Germinal center (tissue), 1 donor: Measurements from ENCODE around the gene KRTAP26-1.

Experiments
- DNase-seq: peaks from one replicate; pipeline ENCODE4 v3.0.0; 2012; ENCODE audit warnings: mixed read lengths, low spot score

KRTAP26-1 gene

GRCh38 chr21:30320215-30320614, at the start of gene KRTAP26-1:
KRTAP26-1 (minus strand) TSS chr21:30320315; CDS start chr21:30320035, 280 bp downstream.
- no peak for DNase-seq

GRCh38 chr21:30355906-30356305, 35.8 kb upstream of the KRTAP26-1 start:
- no peak for DNase-seq

DNA sequence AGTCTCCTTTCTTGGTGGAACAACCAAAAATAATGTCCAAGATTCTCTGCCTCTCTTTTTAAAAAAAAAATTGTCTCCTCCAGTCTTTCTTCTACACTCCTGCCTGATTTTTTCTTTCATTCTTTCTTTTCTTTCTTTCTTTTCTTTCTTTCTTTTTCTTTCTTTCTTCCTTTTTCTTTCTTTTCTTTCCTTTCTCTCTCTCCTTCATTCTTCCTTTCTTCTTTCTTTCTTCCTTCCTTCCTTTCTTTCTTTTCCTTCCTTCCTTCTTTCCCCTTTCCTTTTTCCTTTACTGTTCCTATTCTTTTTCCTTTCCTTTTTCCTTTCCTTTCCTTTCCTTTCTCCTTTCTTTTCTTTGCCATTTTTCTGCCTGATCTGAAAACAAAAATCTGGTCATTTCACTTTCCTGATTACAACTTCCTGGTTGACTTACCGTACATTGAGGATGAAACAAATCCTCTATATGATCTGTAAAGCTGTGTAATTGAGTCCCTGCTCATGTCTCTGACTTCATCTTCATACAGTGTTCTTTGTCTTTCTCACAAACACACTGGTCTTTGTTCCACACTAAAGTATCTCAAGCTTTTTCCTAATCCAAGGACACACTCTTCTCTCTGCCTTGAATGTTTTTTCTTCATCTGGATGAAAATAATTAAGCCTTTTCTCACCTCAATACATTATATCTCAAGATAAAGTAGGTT, 34.3 kb upstream of the KRTAP26-1 start:
- no peak for DNase-seq

- DNase-seq, result no peak
Observed at GRCh38 chr21:30351534-30351933, 31.4 kb upstream of the KRTAP26-1 start.

DNA sequence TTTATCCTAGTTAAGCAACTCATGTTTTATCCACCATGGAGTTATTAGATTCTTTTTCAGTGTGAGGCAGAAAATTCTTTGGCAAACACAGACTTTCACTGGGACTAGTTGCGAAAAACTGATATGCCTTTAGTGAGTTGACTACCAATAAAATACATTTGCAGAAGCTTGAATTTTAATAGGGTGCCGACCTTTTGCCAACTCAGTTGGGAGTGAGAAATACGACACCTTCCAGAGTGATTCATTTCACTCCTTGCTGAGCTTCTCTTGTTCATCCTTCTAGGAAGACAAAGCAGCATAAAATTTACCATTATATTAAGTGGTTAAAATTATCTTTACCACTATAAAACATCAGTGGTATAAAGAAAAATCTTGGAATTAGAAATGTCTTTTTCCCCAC, 29.5 kb upstream of the KRTAP26-1 start:
- no peak for DNase-seq

GRCh38 chr21:30348506-30348905, 28.4 kb upstream of the KRTAP26-1 start, which contains the start of gene KRTAP23-1:
KRTAP23-1 (minus strand) TSS chr21:30348606; CDS start chr21:30348606, 0 bp downstream.
- no peak for DNase-seq

DNA sequence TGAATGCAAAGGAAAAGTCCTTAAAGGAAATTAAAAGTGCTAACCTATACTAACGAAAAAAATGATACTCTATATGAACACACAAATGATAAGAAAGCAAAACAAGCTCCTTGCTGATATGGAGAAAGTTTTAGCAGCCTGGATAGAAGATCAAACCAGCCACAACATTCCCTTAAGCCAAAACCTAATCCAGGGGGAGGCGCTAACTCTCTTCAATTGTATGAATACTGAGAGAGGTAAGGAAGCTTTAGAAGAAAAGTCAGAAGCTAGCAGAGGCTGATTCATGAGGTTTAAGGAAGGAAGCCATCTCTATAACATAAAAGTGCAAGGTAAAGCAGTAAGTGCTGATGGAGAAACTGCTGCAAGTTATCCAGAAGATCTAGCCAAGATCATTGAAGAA, 24.9 kb upstream of the KRTAP26-1 start:
- DNase-seq, result no peak

DNA sequence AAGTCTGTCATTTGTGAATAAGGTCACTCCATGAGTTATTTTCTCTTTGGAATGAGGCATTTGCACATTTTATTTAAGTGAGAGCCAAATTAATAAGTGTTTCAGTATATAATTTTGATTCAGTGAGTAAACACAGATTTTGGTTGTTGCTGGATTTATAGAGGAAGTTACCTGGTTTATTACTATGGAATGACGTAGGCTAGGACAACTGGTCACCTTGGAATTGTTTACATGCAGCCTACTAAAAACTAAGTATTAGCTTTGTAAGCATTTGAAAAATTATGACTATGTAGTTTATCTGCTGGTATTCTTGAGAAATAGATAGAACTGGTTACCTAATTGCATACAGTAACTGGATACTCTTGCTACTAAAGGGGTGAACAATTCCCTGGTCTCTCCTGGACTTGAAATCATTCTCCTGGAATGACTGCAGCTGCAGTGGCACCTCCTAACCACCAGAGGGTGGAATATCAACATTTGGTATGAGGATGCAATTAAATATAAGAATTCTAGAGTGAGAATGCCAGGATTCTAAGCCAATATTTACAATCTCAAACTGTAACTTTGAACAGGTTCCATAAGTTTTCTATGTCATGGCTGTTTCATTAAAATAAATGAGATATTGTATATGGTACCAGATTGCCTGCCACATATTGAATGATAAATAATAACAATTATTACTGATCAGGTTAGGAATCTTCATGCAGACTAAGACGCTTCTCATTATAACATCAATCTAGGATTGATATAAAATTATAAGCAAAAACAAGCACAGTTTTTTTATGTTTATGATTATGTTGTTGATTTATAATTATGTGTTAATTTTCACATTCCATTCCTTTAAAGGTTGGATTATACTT, 20.8 kb upstream of the KRTAP26-1 start:
- no peak for DNase-seq

- no peak for DNase-seq
Observed at GRCh38 chr21:30338717-30339116, 18.6 kb upstream of the KRTAP26-1 start.

GRCh38 chr21:30337772-30338171, 17.7 kb upstream of the KRTAP26-1 start:
- no peak for DNase-seq

GRCh38 chr21:30337276-30337744, 17.2 kb upstream of the KRTAP26-1 start, which contains the start of gene KRTAP27-1:
KRTAP27-1 (minus strand) TSS chr21:30337694; CDS start chr21:30337668, 26 bp downstream.
- no peak for DNase-seq

DNA sequence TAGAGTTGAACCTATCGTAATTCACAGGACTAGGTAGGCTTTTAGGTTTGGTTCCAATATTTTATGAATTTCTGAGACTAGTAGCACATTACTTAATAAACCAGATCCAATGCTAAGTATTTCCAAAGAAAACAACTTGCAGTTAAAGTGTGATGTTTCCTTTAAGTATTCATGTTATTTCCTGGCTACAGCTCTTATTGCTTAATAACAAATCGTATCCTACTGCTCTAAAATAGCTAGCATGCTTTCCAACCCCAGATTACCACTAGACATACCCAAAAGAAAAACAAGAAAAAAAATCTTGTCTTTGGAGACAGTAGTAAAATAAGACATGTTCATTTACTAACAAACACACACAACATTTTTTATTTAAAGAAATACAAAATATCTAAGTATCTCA, 16.5 kb upstream of the KRTAP26-1 start:
- no peak for DNase-seq

GRCh38 chr21:30333736-30334135, 13.6 kb upstream of the KRTAP26-1 start:
- no peak for DNase-seq

- no peak for DNase-seq
Observed at GRCh38 chr21:30332681-30333080, 12.6 kb upstream of the KRTAP26-1 start.

DNA sequence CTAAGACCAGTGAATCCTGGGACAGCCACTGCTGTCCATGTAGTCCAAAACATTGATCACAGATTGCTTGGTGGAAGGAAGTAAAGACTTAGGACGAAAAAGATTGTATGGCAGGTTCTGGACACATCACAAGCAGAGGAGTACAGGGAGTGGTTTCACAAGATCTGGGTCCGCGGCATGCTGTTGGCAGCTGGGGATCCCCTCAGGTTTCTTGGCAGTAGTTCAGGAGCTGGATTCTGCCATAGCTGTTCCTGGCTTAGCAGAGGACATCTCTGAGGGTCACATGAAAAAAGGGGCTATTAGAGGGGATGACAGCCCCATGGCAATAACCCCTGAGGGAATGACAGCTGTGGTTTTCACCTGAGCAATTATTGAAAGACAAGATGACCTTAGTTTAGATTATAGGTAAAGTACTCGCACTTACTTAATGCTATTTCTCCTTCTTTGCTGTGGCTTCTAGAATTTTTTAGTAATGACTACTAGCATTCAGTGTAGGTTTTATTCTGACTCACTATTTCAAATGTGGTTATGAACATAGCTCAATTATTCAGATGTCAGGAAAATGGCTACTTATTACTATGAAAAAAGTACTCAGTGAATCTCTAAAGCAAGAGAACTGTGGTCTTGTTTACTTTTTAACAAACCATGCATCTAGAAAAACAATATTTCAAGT, 9.2 kb upstream of the KRTAP26-1 start:
- no peak for DNase-seq

- DNase-seq, result no peak
Observed at GRCh38 chr21:30326390-30326789, 6.3 kb upstream of the KRTAP26-1 start.

GRCh38 chr21:30315701-30316100, 4.4 kb downstream of the KRTAP26-1 start:
- DNase-seq, result no peak

- DNase-seq, result no peak
Observed at GRCh38 chr21:30306884-30307283, 13.2 kb downstream of the KRTAP26-1 start.

DNA sequence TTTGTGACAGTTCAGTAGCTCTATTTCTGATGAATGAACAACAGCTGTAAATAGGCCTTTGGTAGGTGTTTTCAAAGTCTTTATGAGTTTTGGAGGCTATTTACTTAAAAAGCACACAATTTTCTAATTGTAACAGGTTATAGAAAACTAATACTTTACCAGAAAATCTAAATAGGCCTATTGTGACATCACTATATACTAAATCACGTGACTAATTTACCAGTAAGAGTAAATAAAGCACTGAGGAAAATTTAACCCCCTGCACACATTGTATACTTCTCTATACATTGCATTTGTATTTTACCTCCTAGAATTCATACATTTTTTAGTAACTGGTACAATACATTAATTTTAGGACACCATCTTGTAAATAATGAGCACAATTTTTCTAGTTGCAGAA, 15.0 kb downstream of the KRTAP26-1 start:
- DNase-seq, result no peak

- DNase-seq, result no peak
Observed at GRCh38 chr21:30289215-30289614, 30.9 kb downstream of the KRTAP26-1 start, which contains the start of gene KRTAP25-1. KRTAP25-1 (minus strand) TSS chr21:30289514; CDS start chr21:30289490, 24 bp downstream.

DNA sequence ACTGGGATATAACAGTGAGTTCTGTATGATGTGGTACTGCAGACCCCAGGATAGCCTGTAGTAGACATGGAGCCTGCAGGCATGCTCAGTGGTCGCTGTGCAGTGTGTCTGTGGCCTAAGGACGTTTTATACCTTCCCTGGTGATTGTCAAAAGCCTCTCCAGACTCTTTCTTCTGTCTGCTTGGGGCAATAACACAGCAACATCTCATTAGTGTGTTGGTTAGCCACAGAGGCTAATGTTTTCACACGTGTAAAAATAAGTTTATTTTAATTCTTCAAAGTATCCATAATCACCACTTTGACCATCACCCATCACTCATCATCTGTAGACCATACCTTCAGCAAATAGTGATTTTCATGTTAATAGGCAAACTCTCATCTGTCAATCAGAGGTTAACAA, 37.3 kb downstream of the KRTAP26-1 start, which contains the start of gene KRTAP24-1:
Gene KRTAP24-1 (minus strand): TSS at position 101 of the 400 bp plus-strand sequence. CDS start 18 bp downstream, at position 83.
- no peak for DNase-seq

- no peak for DNase-seq
Observed at GRCh38 chr21:30271611-30272010, 48.5 kb downstream of the KRTAP26-1 start.
